ENCODE data around the gene RAPGEF1.

RAPGEF1 gene

GRCh38 chr9:131577005-131578000, 162.6 kb downstream of the RAPGEF1 start:
- Histone ChIP-seq H3K27ac (ENCODE audit: poor library complexity, severe bottlenecking) (no peak overlapping the region), H3K4me1 (ENCODE audit: insufficient read depth, poor library complexity, severe bottlenecking) (no peaks in the 10 kb centered on the region), H3K4me3 (ENCODE audit: severe bottlenecking) (no peak overlapping the region), H3K36me3 (ENCODE audit: low read depth) (0 out of 2 replicates have a peak, but pooled peaks cover 9% of the 10 kb centered on the region), H3K9me3 (ENCODE audit: severe bottlenecking) (no peaks in the 10 kb centered on the region), H3K27me3 (ENCODE audit: insufficient read depth, poor library complexity, severe bottlenecking) (no peaks in the 10 kb centered on the region)
- TF ChIP-seq, protein P1, sequence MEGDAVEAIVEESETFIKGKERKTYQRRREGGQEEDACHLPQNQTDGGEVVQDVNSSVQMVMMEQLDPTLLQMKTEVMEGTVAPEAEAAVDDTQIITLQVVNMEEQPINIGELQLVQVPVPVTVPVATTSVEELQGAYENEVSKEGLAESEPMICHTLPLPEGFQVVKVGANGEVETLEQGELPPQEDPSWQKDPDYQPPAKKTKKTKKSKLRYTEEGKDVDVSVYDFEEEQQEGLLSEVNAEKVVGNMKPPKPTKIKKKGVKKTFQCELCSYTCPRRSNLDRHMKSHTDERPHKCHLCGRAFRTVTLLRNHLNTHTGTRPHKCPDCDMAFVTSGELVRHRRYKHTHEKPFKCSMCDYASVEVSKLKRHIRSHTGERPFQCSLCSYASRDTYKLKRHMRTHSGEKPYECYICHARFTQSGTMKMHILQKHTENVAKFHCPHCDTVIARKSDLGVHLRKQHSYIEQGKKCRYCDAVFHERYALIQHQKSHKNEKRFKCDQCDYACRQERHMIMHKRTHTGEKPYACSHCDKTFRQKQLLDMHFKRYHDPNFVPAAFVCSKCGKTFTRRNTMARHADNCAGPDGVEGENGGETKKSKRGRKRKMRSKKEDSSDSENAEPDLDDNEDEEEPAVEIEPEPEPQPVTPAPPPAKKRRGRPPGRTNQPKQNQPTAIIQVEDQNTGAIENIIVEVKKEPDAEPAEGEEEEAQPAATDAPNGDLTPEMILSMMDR (IDR thresholded peaks at IDR 0.05; ENCODE audit: poor library complexity, severe bottlenecking) = no peak
- ATAC-seq (ENCODE audit: low read depth) (no peak), DNase-seq (ENCODE audit: low spot score) (no peak)

- Histone ChIP-seq H3K36me3 (ENCODE audit: low read depth) (0 out of 2 replicates have a peak, but pooled peaks cover 6% of the 10 kb centered on the region), H3K4me1 (ENCODE audit: insufficient read depth, poor library complexity, severe bottlenecking) (no peaks in the 10 kb centered on the region), H3K27ac (ENCODE audit: poor library complexity, severe bottlenecking) (no peak overlapping the region), H3K9me3 (ENCODE audit: severe bottlenecking) (no peaks in the 10 kb centered on the region), H3K27me3 (ENCODE audit: insufficient read depth, poor library complexity, severe bottlenecking) (no peaks in the 10 kb centered on the region), H3K4me3 (ENCODE audit: severe bottlenecking) (no peak overlapping the region)
- no peak for ATAC-seq (ENCODE audit: low read depth)
- DNase-seq (ENCODE audit: low spot score) = no peak
- TF ChIP-seq, protein P1 (IDR thresholded peaks at IDR 0.05; ENCODE audit: poor library complexity, severe bottlenecking) = no peak
These were observed 163.7 kb downstream of the RAPGEF1 start for GRCh38 chr9:131575946-131576853.

DNA sequence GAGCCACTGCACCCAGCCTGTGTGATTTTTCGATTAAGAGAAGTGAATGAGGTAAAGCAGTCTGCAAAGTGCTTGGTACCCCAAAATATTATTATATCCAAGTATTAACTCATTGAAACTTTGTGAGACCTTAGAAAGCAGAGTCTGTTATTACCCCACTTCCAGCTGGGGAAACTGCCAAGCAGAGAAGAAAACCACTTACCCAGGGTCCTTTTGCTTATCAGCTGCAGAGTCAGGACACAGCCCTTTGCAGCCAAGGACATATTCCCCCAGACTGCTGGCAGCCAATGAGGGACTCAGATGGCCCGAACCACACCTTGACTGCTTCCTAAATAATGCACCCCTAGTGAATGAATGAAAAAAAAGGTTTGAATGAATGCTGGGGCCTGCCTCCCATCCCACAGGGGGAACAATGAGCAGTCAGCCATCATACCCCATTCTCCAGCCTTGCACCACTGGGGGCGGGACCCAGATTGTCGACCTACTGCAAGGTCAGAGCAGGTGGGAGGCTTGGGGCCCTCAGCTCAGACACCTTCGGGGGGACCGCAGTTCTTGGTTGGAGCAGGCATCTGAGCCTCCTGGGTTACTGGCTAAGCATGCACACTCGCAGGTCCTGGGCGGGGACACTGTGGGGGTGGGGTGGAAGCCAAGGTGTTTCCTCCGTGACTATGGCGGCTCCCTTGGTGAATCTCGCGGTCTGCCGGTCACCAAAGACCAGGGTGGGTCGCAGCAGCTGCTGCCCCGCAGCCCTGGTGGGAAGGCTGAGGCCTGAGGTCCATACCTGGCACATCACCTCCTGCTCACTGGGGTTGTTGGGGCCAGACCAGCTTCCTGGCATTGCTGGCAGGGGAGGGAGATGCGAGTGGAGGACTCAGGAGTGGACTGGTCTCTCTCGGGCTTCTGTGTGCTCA, 164.9 kb downstream of the RAPGEF1 start:
- ATAC-seq (ENCODE audit: low read depth) (no peak), DNase-seq (ENCODE audit: low spot score) (peak; percentile 61)
- no peak overlapping the region for H3K4me3 ChIP-seq (ENCODE audit: severe bottlenecking)

DNA sequence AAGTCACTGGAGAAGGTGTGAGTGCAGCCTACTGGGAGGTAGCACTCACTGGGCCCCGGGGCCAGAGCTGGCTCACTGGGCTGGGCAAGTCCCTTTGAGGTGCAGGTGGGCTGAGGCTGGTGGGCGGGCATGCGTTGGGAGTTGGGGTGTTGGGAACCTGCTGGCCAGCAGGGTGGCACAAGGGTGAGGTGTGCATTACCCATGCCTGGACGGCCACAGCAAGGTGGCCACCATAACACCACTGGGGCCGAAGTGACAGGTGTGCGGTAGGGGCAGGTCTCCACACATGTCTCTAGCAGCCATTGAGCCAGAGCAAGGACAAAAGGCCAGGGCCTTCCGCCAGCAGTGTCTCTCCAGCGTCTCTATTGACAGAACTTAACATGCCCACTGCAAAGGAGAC, 172.0 kb downstream of the RAPGEF1 start:
- Histone ChIP-seq H3K4me3 (ENCODE audit: severe bottlenecking) (no peak overlapping the region), H3K4me1 (ENCODE audit: insufficient read depth, poor library complexity, severe bottlenecking) (no peaks in the 10 kb centered on the region), H3K27me3 (ENCODE audit: insufficient read depth, poor library complexity, severe bottlenecking) (no peaks in the 10 kb centered on the region), H3K9me3 (ENCODE audit: severe bottlenecking) (no peaks in the 10 kb centered on the region), H3K36me3 (ENCODE audit: low read depth) (no peaks in the 10 kb centered on the region), H3K27ac (ENCODE audit: poor library complexity, severe bottlenecking) (no peak overlapping the region)
- ATAC-seq (ENCODE audit: low read depth) = no peak
- TF ChIP-seq, protein P1 (IDR thresholded peaks at IDR 0.05; ENCODE audit: poor library complexity, severe bottlenecking) = no peak
- DNase-seq (ENCODE audit: low spot score) = no peak

More for the DNA sequence above, 164.9 kb downstream of the RAPGEF1 start:
- Histone ChIP-seq H3K27ac (ENCODE audit: poor library complexity, severe bottlenecking) (no peak overlapping the region), H3K36me3 (ENCODE audit: low read depth) (0 out of 2 replicates have a peak, but pooled peaks cover 6% of the 10 kb centered on the region), H3K27me3 (ENCODE audit: insufficient read depth, poor library complexity, severe bottlenecking) (no peaks in the 10 kb centered on the region), H3K4me1 (ENCODE audit: insufficient read depth, poor library complexity, severe bottlenecking) (no peaks in the 10 kb centered on the region), H3K9me3 (ENCODE audit: severe bottlenecking) (no peaks in the 10 kb centered on the region)
- TF ChIP-seq, protein P1 (IDR thresholded peaks at IDR 0.05; ENCODE audit: poor library complexity, severe bottlenecking) = no peak

All from RWPE2 (cell line).